NCI-H510A treated with DMSO at 0.1 percent for 48 hours (cell line): Measurements from ENCODE around the gene PCIF1.

ENCODE experiments used
- DNase-seq: peaks from one replicate; lab custom pipeline; 2025; lab: John Stamatoyannopoulos, UW

PCIF1 gene

DNA sequence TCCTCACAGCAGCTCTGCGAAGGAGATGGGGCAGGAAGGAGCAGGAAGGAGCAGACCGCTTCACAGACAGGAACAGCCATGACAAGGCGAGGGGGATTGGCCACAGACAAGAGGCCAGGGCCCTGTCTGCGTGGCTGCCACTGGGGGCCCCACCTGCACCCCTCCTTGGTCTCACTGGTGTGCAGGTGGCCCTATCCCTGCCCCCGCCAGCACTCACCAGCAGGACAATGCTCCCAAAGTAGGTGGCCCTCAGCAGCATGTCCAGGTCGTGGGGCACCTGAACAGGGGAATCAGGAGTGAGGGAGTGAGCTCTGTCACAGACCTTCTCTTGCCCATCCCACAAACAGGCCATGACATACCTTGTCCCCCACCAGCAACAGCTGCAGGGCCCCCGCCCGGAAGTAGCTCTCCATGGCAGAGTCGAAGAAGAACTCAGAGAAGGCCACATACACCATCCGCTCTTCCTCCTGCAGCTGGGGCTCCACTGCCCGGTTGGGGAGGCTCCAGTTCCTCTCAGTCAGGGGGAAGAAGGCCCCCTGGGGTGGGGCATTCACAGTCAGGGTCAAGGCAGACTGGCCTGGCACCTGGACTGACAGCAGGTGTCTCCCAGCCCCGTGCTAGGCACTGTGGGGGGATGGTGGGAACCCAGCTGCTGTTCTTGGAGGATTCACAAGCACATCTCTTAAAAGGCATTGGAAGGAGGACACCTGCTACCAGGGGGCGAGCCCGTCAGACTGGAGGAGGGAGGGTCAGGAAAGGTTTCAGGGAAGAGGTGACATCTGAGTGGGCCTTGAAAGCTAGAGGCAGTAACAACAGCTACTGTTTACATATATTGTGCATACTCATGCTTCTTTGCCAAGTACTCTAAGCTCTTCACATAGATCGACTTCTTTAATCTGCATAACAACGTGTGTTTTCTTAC is 29.6 kb upstream of the PCIF1 start:
- no peak for DNase-seq

DNA sequence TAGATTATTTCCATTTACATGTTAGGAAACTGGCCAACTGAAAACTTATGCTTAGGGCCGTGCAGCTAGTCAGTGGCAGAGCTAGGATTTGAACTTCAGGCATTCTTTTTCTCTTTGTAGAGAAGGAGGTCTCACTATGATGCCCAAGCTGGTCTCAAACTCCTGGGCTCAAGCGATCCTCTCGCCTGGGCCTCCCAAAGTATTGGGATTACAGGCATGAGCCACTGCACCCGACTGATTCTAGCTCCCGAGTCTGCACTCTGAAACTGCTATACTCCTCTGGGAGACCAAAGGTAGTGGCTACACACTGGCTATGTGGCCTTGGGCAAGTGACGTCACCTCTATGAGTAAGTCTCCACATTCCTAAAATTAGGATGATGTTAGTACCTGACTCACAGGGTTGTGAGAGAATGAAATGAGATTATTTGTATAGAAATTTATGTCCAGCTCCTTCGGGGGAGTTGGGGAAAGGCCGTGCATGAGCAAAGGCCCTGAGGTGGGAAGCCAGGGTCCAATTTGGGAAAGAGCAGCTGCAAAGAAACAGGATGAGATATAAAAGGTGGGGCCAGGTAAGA is 28.9 kb upstream of the PCIF1 start:
- no peak for DNase-seq

DNA sequence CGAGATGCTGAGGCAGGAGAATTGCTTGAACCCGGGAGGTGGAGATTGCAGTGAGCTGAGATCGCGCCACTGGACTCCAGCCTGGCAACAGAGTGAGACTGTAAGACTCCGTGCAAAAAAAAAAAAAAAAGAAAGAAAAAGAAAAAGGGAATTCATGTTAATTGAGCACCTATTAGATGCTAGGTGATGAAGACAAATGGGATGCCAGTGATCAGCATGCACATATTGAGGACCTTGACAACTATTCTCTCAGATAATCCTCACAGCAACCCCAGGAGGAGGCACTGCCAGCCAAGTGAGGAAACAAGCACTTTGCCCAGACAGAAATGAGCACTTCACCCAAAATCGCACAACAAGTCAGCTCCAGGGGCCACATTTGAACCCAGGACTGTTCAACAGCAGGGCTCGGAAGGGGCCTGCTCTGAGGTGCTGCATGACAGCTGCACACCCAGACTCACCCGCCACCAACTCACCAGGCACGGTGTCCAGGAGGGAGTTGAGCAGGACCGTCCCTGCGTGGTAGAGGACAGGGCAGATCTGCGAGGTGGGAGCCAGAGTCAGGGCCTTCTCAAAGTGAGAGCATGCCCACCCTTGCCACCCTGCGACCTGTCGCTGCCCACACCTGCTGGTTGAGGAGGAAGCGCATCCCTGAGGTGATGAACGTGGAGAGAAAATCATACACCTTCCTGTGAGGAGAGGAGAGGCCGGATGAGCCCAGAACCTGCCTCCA is 27.1 kb upstream of the PCIF1 start:
- DNase-seq: no peak

DNA sequence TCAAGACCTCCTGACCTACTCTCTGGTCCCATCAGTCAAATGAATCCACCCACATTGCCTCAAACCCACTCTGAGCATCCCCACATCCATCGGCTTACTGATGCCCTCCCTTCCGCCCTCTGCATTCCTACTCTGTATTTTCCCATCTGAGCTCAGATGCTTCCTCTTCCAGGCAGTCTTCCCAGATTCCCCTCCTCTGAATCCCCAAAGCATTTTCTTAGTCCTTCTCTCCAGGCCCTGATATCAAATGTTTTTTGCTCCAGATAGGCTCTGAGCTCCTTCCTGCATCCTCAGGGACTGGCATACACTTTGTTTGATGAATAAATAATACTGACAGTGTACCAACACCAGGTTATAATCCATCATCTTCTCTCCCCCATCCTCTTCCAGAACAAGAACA is 26.4 kb upstream of the PCIF1 start:
- no peak for DNase-seq

DNA sequence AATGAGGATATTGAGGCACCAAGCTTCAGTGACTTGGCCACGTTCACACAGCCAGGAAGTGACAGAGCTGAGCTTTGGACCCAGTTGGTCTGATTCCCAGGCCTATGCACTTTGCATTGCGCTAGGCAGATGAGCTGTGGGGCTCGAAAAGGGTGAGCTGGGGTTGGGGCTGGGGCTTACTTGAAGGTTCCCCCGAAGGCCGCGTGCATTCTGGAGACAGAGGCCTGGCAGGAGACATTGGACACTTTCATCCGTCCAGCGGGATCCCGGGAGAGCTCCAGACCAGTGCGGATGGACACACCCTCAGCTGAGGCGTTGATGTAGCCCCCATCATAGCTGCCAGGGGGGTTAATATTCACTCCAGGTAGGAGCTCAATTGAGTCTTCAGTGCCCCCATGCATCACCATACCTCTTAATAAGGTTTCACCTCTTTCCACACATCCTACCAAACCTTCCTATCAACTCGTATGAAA is 25.1 kb upstream of the PCIF1 start:
- no peak for DNase-seq

DNA sequence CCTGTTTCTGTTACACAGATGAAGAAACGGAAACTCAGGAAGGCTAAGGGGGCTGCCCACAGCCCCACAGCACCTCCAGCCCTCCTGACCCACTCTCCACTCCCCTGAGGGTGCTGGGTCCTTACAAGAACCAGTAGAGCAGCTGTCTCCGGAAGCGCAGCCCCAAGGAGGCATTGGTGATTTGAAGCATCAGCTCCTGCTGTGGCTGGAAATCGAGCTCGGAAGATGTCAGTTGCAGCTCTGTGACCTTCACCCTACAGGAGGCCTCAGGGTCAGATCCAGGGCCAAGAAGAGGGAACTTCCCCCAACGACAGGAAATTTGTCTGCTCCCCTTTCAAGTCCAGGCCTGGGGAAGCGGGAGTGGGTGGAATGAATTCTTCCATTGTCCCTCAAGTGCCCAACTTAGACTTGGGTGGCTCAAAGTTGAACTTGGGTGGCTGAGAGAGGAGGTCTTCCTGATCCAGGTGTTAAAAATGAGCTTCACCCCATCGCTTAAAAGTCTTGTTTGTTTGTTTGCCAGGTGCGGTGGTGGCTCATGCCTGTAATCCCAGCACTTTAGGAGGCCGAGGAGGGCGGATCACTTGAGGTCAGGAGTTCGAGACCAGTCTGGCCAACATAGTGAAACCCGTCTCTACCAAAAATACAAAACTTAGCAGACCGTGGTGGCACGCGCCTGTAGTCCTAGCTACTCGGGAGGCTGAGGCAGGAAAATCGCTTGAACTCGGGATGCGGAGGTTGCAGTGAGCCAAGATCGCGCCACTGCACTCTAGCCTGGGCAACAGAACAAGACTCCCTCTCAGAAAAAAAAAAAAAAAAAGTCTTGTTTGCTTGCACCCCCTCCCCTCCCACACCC is 24.4 kb upstream of the PCIF1 start:
- no peak for DNase-seq

DNA sequence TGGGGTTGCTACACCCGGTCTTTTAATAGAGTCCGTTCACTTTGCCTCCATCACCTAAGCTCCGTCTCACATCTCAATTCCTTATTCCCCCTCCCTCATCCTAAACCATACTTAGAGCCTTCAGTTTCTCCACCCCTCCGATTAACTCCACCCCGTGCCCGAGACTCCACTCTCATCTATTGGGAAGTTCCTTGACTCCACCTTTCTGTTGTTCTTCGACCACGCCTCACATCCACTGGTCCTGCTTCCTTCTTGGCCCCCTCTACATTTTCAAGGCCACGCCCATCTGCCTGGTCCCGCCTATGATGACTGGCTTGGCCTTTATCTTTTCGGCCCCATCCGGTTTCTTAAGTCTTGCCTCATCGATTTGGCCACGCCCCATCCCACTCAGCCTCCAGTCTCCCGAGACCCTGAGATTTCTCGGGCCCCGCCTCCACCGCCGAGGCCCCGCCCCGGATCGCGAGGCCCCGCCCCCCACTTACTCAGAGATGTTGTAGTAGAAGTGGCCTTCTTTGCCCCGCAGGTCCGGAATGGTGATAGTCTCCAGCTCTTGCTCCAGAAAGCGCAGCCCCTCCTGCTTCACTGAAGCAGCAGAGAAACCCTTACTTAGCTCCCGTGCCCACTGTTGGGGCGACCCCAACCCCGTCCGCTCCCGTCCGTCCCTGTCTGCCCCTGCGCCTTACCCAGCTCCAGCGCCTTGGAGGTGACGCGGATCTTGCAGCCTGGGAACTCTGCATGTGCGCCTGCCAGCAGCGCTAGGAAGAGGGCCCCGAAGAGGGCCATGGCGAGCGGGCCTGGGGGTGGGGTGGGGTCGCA is 23.6 kb upstream of the PCIF1 start:
- DNase-seq: no peak

DNA sequence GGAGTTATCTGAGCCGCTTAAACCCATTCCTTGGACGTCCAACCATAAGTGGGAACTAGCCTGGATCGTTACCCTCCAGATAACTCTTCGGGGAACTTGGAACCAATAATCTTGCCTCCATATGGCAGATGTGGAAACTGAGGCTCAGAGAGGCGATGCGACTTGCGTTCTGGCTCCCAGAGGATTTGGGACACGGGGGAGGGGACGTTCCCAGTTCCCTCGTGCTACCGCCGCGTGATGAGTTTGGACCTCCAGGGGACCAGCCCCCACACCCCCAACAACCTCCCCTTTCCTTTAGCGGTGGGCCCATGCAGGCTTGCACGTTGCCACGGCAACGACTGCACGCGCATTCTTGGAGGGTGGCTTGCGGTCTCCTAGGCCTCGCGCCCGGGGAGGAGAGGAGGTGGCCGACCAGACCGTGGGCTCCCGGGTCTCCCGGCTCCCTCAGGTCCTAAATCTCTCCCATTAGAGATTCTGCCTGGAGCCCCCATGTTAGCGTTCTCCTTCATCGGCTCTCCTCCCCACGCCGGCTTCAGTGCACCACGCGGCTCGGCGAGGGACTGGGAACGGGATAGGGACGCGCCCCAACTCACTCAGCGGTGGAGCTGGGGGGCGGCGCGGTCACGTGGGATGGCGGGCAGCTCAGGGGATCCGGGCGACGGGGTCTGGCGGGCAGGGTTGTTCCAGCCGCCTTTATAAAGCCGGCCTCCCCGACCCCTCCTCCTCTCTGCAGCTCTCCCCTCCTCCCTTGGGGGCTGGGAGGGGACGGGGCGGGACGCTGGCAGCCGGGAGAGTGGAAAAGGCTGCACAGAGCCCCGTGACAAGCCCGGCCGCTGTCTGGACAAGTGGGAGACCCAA is 22.8 kb upstream of the PCIF1 start, which contains the start of gene PLTP:
TSS of gene PLTP (minus strand) at position 670 of the 858 bp plus-strand sequence. CDS start 703 bp downstream, outside the sequence.
- DNase-seq: no peak

DNA sequence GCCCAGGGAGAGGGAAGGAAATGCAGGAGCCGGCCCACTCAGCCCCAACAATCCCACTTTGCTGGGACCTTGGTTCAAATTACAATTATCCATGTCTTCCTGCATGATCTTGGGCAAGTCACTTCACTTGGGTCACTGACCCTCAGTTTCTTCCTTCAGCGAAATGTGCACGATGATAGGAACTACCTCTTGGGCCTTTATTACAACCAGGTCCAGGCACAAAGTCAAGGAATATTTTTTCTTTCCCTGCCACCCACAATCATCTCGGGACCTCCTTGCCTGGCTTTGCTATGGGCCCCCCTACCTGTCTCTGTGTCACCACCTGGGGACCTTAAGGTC is 22.2 kb upstream of the PCIF1 start:
- DNase-seq: no peak

DNA sequence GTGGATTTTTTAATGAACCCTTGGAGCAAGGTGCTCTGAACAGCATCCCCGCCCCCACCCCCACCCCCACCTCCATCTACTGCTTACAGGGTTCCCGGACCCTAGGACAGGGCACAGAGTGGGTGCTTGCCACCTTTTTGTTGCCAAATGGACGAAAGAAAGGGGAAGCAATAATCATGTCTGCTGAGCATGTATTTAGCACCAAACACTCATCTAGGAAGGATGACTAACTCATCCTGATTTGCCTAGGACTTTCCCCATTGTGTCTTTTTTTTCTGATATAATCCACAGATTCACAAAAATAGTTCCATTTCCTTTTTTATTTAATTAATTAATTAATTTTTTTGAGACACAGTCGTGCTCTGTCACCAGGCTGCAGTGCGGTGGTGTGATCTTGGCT is 21.4 kb upstream of the PCIF1 start:
- DNase-seq: no peak

DNA sequence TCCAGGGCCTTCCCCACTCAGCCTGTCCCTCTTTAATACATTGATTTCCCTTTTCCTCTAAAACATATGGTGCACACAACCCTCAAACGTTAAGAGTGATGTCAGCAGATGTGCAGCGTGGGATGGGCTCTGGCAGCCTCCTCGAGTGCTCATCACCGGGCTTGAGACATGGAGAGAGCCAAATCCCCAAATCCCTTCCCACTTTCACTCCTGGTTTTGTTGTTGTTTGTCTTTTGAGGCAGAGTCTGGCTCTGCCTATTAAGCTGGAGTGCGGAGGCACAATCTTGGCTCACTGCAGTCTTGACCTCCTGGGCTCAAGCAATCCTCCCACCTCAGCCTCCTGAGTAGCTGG is 16.7 kb upstream of the PCIF1 start:
- DNase-seq: no peak

DNA sequence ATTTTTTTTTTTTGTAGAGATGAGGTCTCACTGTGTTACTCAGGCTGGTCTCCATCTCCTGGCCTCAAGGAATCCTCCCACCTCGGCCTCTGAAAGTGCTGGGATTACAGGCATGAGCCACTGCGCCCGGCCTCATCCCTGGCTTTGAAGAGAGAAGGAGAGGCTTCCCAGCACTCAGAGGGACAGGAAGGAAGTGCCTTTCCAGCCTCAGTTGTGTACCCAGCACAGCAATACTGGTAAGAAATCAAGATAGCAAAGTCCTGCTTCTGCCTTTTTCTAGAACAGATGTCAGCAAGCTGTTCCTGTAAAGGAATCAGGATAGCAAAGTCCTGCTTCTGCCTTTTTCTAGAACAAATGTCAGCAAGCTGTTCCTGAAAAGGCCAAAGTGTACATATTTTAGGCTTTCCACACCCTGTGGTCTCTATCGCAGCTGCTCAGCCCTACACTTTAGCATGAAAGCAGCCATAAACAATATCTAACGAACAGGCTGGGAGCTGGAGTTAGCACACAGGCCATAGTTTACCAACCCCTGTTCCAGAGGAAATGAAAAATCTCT is 16.2 kb upstream of the PCIF1 start:
- no peak for DNase-seq

DNA sequence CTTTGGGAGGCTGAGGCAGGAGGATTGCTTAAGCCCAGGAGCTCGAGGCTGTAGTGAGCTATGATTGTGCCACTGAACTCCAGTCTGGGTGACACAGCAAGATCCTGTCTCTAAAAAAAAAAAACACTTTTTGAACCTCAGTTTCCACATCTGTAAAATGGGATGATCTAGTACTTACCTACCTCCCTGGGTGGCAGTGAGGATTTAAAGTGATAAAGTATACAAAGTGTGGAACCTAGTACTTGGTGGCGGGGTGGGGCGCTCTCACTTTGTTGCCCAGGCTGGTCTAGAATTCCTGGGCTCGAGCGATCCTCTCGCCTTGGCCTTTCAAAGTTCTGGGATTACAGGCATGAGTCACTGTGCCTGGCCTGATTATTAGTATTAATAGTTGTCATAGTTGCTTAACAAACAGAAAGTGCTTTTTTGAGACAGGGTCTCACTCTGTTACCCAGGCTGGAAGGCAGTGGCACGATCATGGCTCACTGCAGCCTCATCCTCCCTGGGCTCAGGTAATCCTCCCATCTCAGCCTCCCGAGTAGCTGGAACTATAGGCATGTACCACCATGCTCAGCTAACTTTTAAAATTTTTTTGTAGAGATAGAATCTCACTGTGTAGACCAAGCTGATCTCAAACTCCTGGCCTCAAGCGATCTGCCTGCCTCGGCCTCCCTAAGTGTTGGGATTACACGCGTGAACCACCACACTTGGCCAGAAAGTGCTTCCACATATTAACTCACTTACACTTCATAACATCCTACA is 15.5 kb upstream of the PCIF1 start:
- DNase-seq: no peak

DNA sequence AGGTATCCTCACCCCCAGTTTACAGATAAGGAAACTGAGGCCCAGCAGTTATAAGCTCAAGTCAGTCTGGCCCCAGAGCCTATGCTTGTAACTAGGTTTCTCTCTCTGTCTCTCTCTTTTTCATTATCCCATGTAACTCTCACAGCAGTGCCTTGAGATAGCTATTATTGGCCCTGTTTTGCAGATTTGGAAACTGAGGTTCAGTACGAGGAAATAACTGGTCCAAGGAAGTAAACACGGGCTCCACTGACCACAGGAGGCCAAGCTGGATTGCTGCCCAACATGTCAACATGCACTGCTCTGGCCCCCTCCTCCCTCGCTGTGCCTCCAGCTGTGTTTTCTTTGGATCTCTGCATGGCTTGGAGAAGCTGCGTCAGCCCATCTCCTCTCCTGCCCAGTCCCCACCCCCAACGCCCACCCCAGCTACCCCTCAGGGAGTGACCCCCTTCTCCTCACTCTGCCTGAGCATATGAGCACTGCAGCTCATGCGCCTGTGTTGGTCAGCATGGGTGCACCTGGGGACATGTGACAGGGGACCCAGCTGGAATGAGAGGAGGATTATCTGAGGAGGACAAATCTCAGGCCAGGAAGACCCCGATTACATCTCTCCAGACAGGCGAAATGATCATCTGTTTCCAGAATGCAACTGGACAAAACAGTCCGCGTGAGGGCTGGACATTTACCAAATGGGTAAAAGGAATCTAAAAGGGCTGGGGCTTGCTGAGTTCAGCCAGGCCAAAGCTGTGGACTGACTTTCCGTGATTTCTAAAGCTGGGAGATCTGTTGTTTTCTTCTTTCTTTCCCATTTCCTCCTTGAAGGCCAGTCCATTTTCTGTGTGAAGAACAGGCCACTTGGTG is 14.7 kb upstream of the PCIF1 start:
- DNase-seq: no peak

DNA sequence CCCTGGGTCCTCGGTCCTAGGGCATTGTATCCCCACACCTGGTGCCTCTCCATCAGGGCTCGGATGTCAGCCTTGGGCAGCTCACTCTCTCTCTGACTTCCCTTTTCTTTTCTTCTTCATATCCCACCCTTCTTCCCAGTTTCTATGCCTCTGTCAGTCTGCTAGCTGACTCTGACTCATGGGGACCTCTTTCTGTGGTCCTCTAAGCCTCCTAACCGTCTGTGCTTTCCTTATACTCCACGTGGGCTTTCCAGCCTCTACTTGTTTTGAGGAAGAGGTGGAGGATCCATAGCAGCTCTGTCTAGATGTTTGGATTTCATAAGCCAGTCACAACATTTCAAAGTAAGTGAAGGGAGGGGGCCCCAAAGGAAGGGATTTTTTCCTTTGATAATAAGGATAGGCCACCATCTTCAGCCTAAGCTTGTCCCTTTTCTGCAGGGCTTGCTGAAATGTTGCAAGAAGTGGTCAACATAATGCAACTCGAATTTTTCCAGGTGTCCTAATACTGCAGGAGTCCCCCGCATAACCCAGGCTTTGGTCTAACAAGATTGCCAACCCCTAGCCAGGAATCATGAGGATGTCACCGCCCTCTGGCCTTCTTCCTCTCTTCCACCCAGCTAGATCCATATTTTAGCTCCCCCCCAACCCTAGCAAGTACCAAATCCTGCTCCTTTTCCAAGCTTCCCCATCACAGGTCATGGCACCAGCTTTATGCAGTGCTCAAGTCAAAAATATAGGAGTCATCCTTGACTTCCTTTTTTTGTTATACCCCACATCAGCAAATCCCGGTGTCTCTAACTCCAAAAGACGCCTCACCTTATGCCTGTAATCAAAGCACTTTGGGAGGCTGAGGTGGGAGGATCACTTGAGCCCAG is 13.8 kb upstream of the PCIF1 start:
- DNase-seq: no peak

DNA sequence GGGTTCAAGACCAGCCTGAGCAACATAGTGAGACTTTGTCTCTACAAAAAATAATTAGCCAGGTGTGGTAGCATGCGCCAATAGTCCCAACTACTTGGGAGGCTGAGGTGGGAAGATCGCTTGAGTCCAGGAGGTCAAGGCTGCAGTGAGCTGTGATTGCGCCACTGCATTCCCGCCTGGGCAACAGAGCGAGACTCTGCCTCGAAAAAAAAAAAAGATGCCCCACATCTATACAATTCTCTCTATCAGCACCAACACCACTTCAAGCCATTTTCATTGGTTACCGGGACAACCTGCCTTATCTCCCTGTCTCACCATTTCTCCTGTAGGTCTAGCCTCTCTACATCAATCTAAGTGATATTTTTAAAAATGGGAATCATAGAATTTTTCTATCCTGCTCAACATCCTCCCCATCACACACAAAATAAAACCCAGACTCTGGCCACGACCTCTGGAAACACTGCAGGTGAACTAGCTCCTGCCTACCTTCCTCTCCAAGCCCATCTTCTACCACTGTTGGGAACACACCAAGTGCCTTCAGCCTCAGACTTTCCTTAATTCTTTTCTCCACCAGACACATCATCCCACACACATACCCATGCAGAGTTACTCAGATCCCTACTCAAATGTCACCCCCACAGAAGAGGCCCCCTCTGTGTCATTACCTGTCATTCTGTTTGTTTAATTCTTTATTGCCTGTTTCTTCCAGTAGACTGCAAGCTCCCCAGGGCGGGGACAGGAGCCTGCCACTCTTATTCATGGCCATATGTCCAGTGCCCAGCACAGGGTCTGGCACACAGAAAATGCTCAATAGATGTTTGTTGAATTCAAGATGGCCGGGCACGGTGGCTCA is 12.9 kb upstream of the PCIF1 start:
- no peak for DNase-seq
